Measurements from ENCODE around the gene NSMCE1.
A peak's percentile ranks its signal among the peaks of the same experiment; 100 is the strongest.

Gene NSMCE1

GRCh38 chr16:27242398-27242797, 26.2 kb downstream of the NSMCE1 start:
- no peak for DNase-seq

GRCh38 chr16:27241658-27242057, 26.9 kb downstream of the NSMCE1 start:
- no peak for DNase-seq

- DNase-seq: no peak
Measured at GRCh38 chr16:27240948-27241531, 27.5 kb downstream of the NSMCE1 start.

- DNase-seq: no peak
Measured at GRCh38 chr16:27239906-27240655, 28.5 kb downstream of the NSMCE1 start.

- DNase-seq: no peak
Measured at GRCh38 chr16:27239026-27239425, 29.5 kb downstream of the NSMCE1 start.

- no peak for DNase-seq
Measured at GRCh38 chr16:27238591-27238990, 30.0 kb downstream of the NSMCE1 start.

- DNase-seq: no peak
Measured at GRCh38 chr16:27238016-27238587, 30.5 kb downstream of the NSMCE1 start.

- DNase-seq: peak; percentile 43
Measured at GRCh38 chr16:27237219-27238015, 31.2 kb downstream of the NSMCE1 start.

GRCh38 chr16:27236635-27237218, 31.8 kb downstream of the NSMCE1 start:
- no peak for DNase-seq

- no peak for DNase-seq
Measured at GRCh38 chr16:27235938-27236245, 32.7 kb downstream of the NSMCE1 start.

GRCh38 chr16:27235055-27235937, 33.3 kb downstream of the NSMCE1 start:
- DNase-seq: peak; percentile 97

- no peak for DNase-seq
Measured at GRCh38 chr16:27234603-27235002, 34.0 kb downstream of the NSMCE1 start.

GRCh38 chr16:27234171-27234570, 34.4 kb downstream of the NSMCE1 start:
- no peak for DNase-seq

GRCh38 chr16:27233731-27234130, 34.8 kb downstream of the NSMCE1 start:
- DNase-seq: no peak

GRCh38 chr16:27232901-27233625, 35.5 kb downstream of the NSMCE1 start:
- no peak for DNase-seq

- no peak for DNase-seq
Measured at GRCh38 chr16:27232061-27232900, 36.3 kb downstream of the NSMCE1 start.

- DNase-seq: no peak
Measured at GRCh38 chr16:27231692-27232060, 36.9 kb downstream of the NSMCE1 start.

- no peak for DNase-seq
Measured at GRCh38 chr16:27230562-27231001, 38.0 kb downstream of the NSMCE1 start.

GRCh38 chr16:27229891-27230470, 38.6 kb downstream of the NSMCE1 start:
- no peak for DNase-seq
